Panc1 (cell line): ENCODE data around the gene LMNB1. TPM values are rescaled to one million over a fixed set of nuclear protein-coding genes. Genes with fewer than 3 reads are reported as not detected.
A peak's percentile ranks its signal among the peaks of the same experiment; 100 is the strongest.

Experiments
- ATAC-seq: fragments of 200-7000 bp; cut with Tn5 transposase; 2 replicates; pipeline ENCODE4 v1.9.1; 2020; ENCODE audit warnings: mild to moderate bottlenecking, moderate library complexity
- BruUV-seq: library from RNA; stranded (reverse); fragments of 400-500 nt; replicated peaks from 2 replicates; lab custom pipeline; 2021; lab: Mats Ljungman, UMichigan
- CTCF ChIA-PET: fragments of 300-600 bp; sonication (Branson Sonifier 250); formaldehyde crosslinking; loops from one replicate; lab custom pipeline; 2022; ENCODE audit warnings: antibody characterized with exemption; lab: Charles Lee
- POLR2A ChIA-PET: fragments of 300-600 bp; sonication (Branson Sonifier 250); formaldehyde crosslinking; loops from one replicate; lab custom pipeline; 2022; ENCODE audit warnings: antibody characterized with exemption; lab: Charles Lee
- DNase-seq: peaks from one replicate; pipeline ENCODE4 v3.0.0-alpha.2; 2010; ENCODE audit warnings: low read depth, low spot score
- H3K27ac ChIP-seq: 2 replicates; pipeline ENCODE4 v1.5.1; 2011; ENCODE audit warnings: mild to moderate bottlenecking, low read length, inconsistent platforms
- H3K27me3 ChIP-seq: fragments of 200-500 bp; sonication (Bioruptor generic); 2 replicates; pipeline ENCODE4 v1.6.0; 2014; ENCODE audit warnings: low read length, inconsistent platforms; ENCODE audit not compliant: control insufficient read depth, insufficient read depth
- H3K36me3 ChIP-seq: fragments of 200-500 bp; sonication (Bioruptor generic); 2 replicates; pipeline ENCODE4 v1.5.1; 2014; ENCODE audit warnings: inconsistent platforms, mild to moderate bottlenecking, low read length, moderate library complexity; ENCODE audit not compliant: control insufficient read depth, insufficient read depth
- H3K4me1 ChIP-seq: 2 replicates; pipeline ENCODE4 v1.5.1; 2011; ENCODE audit warnings: inconsistent platforms, mild to moderate bottlenecking, low read length, moderate library complexity; ENCODE audit not compliant: control insufficient read depth, insufficient read depth
- H3K4me3 ChIP-seq, 2 experiments: 2 replicates each; pipeline ENCODE4 v1.5.1; 2011 to 2012; ENCODE audit warnings: low read depth in 2 of 2, low read length in 2 of 2, mild to moderate bottlenecking in 2 of 2, inconsistent platforms in 1 of 2, moderate library complexity in 1 of 2
- H3K9me3 ChIP-seq: fragments of 200-500 bp; sonication (Bioruptor generic); 2 replicates; pipeline ENCODE4 v1.5.1; 2014; ENCODE audit warnings: low read depth, mild to moderate bottlenecking, inconsistent platforms, low read length, moderate library complexity; ENCODE audit not compliant: control insufficient read depth, insufficient read depth
- CTCF ChIP-seq: fragments of 450-650 bp; IDR thresholded peaks from 2 replicates; pipeline ENCODE4 v1.5.1; 2017; ENCODE audit warnings: mild to moderate bottlenecking
- POLR2AphosphoS5 ChIP-seq: IDR thresholded peaks from 2 replicates; pipeline ENCODE4 v1.6.1; 2012; ENCODE audit warnings: mild to moderate bottlenecking, low read depth, low read length, moderate library complexity
- REST ChIP-seq, 2 experiments: IDR thresholded peaks; 2 replicates each; pipeline ENCODE4 v1.6.1; 2011 to 2012; ENCODE audit warnings: low read depth in 2 of 2, control low read depth in 1 of 2, low read length in 1 of 2, mild to moderate bottlenecking in 1 of 2, moderate library complexity in 1 of 2; ENCODE audit not compliant: insufficient read depth in 1 of 2
- SIN3A ChIP-seq: IDR thresholded peaks from 2 replicates; pipeline ENCODE4 v1.6.1; 2012; ENCODE audit warnings: low read depth, mild to moderate bottlenecking, low read length, moderate library complexity, borderline replicate concordance; ENCODE audit not compliant: insufficient read depth
- TCF7L2 ChIP-seq: IDR thresholded peaks from 2 replicates; pipeline ENCODE4 v1.6.1; 2011; ENCODE audit warnings: mild to moderate bottlenecking, low read depth, low read length, inconsistent platforms
- in situ Hi-C: cut with HindIII; loops from 2 replicates; pipeline ENCODE4 v1.10.0; 2016; ENCODE audit warnings: low sequenced_read_pairs, low pct_unique_long_range_greater_than_20kb
- intact Hi-C: fragments of 100-400 bp; cut with micrococcal nuclease; formaldehyde crosslinking; loops from one replicate; pipeline ENCODE4 v1.10.0; 2022; ENCODE audit not compliant: unreplicated experiment
- total RNA-seq: library from RNA; stranded (reverse); gene quantifications from one replicate; pipeline ENCODE4 v1.2.1, GENCODE V29; 2021; ENCODE audit not compliant: unreplicated experiment

LMNB1 gene
- total RNA-seq, 1 experiment from 2014 or later = 122 TPM

DNA sequence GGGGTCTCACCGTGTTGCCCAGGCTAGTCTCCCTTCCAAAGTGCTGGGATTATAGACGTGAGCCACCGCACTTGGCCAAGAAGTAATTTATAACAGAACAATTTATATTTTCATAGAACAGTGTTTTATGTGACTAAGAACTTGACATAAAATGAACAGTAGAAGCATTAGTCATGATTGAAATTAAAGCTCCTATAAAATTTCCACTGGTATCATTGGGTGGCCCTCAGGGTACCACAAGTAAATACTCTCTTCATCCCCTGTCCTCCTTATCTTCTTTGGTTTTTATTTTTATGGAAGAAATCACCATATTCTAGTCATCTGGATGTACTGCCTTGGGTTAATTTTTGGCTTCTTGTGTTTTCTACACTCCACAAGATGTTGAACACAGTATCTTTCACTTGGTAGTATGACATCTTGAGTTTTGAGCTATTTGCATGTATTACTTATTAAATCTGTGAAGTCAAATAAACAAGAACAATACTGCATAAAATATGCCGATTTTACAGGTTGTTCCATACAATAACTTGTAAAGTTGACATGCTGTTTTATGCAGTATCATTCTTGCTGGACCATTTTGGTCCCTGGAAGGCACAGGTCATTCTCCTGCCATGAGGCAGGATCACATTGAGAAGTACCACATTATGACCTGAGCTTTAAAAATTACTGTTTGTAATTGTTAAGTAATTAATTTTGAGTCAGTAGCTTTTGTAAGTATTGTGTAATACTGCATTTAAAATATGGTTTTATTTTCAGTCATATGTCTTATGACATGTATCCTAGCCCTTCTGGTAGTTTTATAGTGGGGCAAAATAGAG, 24.4 kb downstream of the LMNB1 start:
- H3K4me1 ChIP-seq = peaks cover 5% of the 10 kb centered on the region; the same call in 1 of the 2 replicates
- CTCF ChIA-PET = interaction anchor here (1.0 kb wide), 1 partner anchor 22 kb away, joined by 4 read pairs; no protein-coding TSS in a partner anchor
- no peaks in the 10 kb centered on the region for H3K27me3 ChIP-seq
- H3K27ac ChIP-seq = no peak overlapping the region
- DNase-seq = no peak
- peaks cover 8% of the 10 kb centered on the region for H3K36me3 ChIP-seq
- no peak overlapping the region for H3K4me3 ChIP-seq
- in situ Hi-C loops (no loop called here), intact Hi-C loops (no loop called here)
- ATAC-seq = no peak
- no peaks in the 10 kb centered on the region for H3K9me3 ChIP-seq
- POLR2A ChIA-PET = no interaction called here
- no TSS peak for BruUV-seq
- no peak for TF ChIP-seq TCF7L2
- no peak for TF ChIP-seq REST (IDR thresholded peaks at IDR 0.05; ENCODE audit: insufficient read depth in 1 of 2, low read depth in 2 of 2, low read length in 1 of 2)
- no peak for TF ChIP-seq CTCF
- no peak for TF ChIP-seq SIN3A
- no peak for TF ChIP-seq POLR2AphosphoS5

GRCh38 chr5:126801992-126802294, 25.0 kb downstream of the LMNB1 start:
- TF ChIP-seq POLR2AphosphoS5 (no peak), SIN3A (no peak), CTCF (no peak), REST (IDR thresholded peaks at IDR 0.05; ENCODE audit: insufficient read depth in 1 of 2, low read depth in 2 of 2, low read length in 1 of 2) (no peak), TCF7L2 (no peak)
- POLR2A ChIA-PET = no interaction called here
- Histone ChIP-seq H3K36me3 (peaks cover 8% of the 10 kb centered on the region), H3K4me1 (peaks cover 5% of the 10 kb centered on the region; the same call in 1 of the 2 replicates), H3K4me3 (no peak overlapping the region), H3K9me3 (no peaks in the 10 kb centered on the region), H3K27ac (no peak overlapping the region), H3K27me3 (no peaks in the 10 kb centered on the region)
- intact Hi-C loops = no loop called here
- in situ Hi-C loops = no loop called here
- no TSS peak for BruUV-seq
- CTCF ChIA-PET = interaction anchor here (1.0 kb wide), 1 partner anchor 22 kb away, joined by 4 read pairs; no protein-coding TSS in a partner anchor
- ATAC-seq (no peak), DNase-seq (peak; percentile 12)
